HG03159 (cell line): ENCODE measurements around the gene POU3F1.

Experiments
- ATAC-seq: cut with Tn5 transposase; IDR thresholded peaks from one replicate; pipeline ENCODE4 v1.9.1; 2021; ENCODE audit warnings: mild to moderate bottlenecking, moderate library complexity; ENCODE audit not compliant: unreplicated experiment

POU3F1 gene

DNA sequence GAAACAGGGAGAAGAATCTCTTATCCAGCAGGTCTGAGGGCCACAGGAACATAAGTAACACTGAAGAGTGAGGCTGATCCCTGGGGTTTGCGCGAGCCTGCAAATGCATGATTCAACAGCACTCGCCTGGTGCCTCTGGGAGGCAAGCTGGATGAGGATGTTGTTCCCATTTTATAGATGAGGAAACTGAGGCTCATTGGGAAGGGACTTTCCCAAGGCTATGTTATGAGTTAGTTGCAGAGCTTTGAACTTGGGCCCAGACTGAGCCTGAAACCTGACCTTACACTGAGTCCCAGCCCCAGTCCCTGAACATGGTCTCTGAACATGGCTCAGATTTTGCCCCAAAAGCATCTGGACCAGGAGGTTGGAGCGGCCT, 27.7 kb upstream of the POU3F1 start:
- ATAC-seq = no peak

DNA sequence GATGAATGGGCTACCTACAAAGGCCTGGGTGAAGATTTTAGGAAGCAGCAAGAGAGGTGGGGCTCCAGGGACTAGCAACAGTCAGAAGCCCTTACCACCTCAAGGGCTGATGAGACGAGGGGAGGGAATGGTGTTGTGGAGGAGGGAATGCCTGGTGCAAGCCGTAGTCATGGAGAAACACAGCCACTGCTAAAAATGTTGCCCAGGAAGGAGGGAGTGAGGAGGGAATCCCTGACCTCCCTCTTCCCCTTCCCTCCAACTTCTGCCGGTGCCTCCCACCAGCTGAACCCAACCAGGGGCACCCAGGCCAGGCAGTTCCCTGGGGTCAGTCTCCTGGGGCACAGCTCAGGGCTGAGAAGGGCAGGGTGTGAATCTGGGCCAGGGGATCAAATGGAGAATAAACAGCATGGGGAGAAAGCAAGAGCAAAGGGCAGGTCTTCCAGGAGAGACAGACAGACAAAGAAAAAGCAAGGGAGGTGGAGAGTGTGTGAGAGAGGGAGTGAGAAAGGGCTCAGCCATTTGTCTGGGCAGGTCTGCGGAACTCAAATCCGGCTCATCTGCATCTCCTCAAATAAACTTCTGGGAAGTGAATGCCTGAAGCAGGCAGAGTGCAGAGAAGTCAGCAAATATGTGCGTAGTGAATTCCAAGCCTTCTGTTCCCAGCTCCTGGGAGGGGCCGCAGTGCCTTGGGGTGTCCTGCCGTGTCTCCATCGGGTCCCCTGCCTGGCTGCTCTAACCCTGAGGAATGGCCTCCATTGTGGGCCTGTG, 27.1 kb upstream of the POU3F1 start:
- no peak for ATAC-seq

DNA sequence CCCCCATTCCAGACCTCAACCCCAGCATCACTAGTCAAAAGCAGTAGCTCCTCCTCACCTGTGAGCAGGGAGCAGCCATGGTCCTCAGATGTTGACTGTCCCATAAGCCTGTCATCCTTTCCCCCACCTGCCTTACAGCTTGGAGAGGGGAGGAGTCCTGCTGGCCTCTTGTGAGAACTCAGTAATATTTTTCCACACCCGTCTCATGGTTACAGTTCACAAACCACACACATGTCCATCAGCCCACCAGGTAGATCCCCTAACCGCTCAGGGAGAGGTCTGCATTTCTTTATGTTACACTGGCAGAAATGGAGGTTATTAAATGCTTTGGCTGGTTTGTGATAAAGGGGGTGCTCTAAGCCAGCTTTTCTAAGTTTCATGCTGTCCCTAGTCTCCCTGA, 26.3 kb upstream of the POU3F1 start:
- ATAC-seq = no peak

DNA sequence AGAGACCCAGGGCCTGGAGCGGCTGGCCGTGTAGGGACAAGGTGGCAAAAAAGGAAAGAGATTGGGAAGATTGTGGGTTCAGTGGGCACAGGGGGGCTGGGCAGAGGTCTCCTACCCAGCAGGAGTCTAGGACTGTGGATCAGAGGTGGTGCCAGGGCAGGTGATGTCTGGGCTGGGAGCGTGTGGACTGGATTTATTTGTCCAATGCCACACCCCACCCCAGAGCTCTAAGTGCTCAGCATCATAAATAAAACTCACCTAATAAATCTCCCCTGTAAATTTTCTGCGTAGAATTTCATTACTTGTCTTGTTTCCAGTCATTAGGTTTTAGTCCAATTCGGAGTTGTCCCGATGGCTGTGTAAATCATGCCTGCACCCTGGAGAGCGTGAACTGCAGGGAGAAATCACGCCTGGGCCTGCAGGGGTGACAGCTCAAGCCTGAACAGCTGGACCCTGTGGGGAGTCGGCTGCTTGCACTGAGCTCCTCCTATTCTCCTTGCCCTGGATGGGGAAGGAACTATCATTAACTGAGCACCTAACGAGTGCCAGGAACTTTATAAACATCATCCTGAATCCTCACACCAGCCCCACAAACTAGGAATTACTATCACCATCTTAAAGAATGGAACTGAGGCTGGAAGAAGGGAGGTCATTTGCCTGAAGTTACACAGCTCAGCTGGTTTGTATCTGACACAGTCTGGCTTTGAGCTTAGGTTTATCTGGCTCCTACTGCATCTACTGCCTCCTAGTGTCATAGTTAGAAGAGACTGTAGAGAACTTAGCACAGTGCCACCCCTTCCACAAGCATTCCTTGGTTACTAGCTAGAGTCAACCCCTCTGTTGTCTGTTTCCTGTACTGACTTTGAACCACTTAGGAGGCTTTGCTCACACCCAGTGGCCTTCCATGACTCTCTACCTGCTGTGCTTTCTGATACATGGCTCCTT, 25.0 kb upstream of the POU3F1 start:
- no peak for ATAC-seq

DNA sequence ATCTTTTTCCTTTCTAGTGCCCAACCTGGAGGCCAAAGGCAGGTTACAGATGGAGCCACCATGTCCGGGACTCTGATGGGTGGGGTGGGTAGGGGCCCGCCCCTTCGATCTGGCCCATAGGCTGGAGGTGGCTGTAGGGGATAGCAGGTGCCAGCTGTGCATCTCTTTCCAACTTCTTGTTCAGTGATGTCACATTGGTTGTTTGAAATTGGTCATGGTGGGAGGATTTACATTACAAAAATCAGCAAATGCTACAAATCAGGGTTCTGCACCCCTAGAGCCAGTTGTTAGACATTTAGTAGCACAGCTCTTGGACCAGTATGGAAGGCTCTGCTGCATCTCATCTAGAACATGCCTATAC, 22.4 kb upstream of the POU3F1 start:
- ATAC-seq = no peak

DNA sequence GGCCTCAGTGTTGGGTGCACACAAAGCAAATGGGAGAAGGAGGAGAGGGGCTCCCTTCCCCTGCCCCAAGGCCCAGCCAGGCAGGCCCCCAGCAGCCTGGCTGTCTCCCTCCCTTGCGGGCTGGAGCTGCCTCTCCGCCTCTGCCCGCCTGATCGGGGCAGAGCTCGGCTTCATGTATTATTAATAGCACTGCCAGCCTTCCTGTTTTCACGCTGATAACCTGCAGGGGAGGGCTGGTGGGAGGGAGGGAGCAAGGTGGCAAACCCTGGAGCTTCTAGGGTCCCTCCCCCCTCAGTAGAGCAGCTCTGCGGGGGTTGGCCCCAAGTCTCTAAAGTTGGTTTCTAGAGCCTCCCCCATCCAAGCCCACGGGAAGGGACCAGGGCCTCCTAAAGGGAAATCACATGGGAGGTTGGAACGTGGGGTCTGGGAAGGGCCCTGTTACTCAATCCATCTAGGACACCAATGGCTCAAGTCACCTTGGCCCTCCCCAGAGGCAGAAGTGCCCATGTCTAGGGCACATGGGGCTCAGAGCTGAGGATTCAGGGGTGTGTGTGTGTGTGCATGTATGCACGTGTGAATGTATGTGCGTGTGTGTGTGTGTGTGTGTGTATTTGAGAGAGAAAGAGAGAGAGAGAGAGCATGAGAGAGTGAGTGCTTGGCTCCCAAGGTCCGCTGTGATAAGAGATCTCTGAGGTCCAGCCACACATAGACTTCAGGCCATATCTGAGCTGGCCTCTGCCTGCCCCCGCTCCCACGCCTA, 21.8 kb upstream of the POU3F1 start:
- no peak for ATAC-seq

DNA sequence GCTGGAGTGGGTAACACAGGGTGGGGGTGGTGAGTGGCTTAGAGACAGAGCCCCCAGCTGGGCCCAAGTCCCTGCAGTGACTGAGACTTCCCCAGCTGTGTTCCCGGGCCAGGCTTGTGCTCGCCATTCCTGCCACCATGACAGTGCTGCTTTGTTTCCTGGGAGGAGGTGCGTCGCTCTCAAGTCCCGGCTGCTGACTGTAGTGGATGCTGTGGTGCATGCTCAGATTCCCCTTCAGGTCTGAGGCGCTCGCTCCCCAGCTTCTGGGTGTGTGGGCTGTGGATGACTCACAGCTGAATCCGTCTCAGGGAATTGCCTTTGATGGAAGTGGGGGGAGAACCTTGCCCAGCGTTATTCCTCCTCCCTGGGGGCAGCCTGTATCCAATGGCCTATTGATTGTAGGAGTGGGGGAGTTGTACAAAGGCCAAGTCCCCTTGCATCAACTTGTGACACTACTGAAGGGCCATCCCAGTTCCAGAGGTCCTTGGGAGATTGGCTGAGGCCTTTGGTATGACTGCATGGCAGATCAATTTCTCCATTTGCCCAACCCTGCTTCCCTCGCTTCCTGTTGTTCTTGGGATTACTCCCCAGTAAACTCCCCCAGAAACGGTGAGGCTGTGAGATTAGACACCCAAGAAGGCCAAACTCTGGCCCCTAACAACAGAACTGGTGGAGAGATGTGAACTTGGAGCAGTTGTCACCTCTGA, 17.8 kb upstream of the POU3F1 start:
- ATAC-seq = no peak

DNA sequence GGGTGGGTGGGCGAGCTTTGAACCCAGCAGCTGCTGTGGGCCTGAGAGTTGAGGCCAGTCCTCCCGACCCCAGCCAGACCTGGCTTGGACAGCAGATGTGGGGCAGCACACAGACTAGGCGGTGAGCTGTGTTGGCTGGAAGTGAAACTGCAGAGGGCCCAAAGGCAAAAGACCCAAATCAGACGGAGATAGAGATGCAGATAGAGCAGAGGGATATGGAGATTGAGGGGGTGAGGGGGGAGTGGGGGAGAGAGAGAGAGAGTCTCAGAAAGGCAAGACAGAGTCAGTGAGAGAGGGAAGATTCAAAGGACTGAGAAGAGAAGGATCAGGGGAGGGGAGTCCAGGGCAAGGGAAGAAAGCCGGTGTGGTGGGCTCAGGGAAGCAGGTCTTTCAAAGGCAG, 17.0 kb upstream of the POU3F1 start:
- ATAC-seq = no peak

DNA sequence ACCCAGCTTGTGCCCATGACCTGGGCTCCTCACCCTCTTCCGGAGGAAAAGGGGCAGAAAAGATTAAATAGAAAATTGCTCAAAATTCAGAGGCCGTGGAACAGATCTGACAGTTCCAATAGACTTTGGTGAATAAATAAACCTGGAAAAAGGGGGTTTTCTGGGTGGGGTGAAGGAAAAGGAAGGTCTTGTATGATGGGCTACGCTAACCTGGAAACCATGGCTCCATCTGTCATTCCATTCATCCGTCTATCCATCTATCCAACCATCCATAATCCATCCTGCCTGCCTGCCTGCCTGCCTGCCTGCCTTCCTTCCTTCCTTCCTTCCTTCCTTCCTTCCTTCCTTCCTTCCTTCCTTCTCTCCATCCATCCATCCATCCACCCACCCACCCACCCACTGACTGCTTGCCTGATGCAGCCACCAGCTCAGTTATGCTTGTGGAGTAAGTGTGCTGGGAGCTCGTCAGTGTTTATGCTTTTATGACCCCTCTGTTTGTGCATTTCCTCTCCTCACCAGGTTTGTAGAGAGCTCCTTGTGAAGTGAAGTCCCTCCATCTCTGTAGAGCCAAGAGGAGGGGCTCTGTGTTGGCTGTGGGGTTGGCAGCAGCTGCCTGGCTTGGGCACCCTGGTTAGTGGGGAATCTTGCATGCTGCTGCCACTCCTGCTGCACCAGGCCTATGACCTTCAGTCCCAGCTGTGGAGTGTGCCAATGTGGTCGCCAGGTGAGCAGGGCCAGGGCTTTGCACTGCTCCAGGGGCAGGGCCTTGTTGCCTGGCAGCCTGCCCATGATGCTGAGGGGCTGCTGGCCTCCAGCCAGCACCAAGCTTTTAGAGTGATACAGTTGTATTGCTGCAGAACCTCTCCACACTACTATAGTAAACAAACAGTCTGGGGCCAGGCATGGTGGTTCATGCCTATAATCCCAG, 16.0 kb upstream of the POU3F1 start:
- ATAC-seq = no peak

DNA sequence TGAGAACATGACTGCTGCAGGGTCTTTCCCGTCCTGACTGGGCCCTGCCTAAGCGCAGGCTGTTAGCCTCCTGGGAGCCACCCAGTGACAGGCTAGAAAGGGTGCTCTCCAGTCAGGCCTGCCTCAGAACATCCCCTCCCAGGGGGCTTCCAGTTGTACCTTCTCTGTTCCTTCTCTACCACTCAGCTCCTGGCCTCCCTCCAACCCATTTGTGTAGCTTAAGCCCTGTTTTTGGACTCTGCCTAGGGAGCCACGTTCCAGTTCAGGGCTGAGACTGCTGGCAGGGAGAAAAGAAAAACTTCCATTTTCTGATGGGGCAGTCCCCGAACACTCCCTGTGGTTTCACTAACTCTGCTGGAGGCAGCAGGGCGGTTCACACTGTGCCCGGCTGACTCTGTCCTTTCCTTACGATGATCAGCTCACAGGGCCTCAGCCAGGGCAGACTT, 15.3 kb upstream of the POU3F1 start:
- ATAC-seq = peak; percentile 60

DNA sequence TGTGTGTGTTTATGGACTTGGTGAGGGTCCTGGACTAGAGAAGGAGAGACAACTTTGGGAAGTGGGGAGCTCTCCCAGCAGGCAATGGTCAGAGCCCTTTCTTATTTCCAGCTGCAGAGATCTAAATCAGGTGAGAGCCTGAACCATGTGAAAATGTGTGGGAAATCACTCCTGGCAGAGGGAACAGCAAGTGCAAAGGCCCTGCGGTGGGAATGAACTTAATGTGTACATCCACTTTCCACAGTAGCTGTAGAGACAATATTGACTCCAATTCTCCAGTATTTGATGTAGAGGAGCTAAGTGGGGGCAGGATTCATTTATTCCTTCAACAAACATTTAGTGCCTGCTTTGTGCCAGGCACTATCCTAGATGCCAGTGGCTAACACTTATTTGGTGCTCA, 14.7 kb upstream of the POU3F1 start:
- no peak for ATAC-seq

DNA sequence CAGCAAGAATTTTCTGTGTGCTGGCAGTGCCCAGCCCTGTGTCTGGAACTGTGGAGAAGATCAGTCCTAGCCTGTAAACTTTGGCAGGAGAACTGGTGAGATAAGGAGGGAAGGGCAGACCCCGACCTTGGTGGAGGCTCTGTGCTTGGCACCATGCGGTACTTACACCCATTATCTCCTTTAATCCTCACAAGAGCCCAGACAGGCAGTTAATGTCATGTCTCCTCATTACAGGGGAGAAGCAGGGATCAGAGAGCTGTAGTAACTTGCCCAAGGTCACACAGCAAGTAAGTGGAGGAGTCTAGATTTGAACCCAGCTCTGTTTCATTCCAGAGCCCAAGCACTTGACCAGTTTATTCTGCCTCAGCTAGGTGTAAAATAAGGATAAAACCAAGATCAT, 13.9 kb upstream of the POU3F1 start:
- no peak for ATAC-seq

DNA sequence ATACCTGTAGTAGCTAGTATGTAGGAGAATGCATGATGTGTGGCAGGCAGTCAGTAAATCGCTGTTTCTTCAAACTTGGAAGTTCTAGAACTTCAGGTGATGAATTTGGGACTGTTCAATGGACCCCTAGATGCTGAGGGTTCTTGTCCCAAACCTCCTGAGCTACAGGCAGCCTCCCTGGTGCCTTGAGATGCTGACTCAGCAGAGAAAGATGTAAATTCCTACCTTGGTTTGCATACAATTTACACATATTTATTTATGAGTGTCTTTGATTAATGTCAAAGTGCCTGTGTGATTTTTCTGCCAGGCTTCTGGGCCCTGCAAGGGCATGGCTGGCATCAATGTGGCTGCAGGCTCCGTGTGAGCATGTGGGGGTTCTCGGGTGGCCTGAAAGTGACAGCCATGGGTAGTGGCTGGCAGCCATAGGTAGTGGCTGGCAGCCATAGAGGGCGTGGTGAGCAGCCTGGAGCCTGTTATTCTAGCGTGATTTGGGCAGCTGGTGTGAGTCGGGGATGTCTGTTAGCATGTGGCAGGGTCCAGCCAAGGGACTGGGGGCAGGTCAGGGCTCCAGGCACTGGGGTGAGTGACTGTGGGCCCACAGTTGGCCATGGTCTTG, 13.2 kb upstream of the POU3F1 start:
- no peak for ATAC-seq

DNA sequence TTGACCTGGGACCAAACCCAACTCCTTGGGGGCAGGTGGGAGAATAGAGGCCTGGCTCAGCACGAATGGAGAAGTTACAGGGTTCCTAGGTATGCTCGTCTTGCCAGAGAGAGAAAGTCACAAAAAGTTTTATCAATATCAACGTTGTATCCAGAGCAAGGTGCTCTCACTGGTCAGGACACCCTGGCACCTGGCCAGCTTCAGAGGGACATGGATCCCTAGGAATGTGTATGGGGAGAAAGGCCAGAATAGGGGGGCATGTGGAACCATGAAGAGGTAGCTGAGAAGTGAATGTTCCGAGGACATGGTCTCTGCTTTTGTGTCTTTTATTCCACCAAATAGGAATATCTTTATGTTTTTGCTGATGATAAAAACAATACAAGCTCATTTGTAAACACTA, 9.4 kb upstream of the POU3F1 start:
- no peak for ATAC-seq

DNA sequence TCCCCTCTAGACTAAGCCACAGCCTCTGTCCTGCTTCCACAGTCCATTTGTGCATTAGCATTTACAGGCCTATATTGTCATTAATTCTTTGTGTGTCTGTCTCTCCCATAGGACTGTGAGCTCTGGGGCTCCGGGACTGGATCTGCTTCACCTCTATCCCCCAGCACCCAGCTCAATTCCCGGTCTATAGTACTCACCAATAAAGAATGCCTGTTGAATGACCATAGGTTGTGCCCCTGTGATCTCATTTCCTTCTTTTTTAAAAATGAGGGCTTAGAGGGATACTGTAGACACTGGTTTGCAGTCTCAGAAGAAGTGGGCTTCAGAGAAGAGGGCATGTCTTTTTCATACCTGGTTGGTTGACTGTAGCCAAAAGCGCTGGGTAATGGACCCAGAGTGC, 8.8 kb upstream of the POU3F1 start:
- no peak for ATAC-seq

DNA sequence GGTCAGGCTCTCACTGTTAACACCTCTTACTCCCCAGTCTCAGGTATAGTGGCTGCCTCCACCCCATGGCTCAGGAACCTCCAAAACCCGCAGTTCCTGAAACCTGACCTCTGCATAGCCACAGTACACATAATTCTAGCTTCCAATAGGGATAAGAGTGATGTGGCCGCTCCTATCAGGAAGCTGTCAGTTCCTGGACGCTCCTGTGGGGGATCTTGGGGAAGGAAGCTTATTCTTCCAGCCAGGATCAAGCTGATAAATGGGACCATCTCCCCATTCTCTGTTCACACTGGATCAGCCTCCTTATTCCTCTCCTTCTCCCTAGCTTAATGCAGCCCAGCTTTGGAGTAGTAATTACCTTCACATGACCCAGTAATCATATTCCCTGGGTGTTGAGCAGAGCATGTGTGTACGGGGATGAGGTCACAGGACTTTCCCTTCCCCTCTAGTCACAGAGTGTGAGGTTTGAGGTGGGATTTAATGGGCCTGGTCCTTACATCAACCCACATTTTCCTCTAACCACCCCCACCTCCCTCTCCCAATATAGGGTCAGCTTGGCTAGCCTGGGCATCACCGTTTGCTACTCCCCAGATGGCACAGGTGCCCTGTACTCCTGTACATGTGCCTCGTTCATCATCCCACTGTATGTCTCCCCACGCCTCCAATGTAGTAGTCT, 7.0 kb upstream of the POU3F1 start:
- ATAC-seq = no peak

DNA sequence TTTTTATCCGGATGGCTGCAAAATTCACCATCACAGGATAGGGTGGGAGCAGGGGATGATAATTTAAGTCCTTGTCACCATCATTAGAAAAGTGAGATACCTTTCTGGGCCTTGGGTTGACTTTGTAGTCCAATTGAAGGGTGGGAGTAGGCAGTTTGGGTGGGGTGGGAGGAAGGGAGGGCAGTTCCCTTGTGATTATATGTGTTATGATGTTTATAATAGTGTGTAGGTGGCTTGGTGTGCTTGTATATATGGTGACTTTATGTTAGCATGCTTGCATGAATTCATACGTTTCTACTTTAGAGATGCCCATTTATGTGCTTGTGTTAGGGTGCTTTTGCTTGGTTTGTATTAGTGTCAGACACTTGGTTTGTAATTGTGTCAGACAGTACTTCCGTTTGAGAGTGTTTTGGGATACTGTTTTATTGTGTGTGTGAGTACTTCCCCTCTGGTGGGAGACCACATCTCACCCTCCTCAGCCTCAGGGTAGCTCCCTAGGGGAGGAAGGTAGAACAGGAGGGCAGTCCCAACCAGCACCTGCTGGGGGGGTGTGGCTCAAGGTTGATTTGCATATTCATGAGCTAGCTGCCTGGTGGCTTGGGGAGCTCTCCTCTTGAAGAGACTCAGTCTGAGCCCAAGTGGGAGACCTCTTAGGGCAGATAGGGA, 6.3 kb upstream of the POU3F1 start:
- ATAC-seq = no peak

DNA sequence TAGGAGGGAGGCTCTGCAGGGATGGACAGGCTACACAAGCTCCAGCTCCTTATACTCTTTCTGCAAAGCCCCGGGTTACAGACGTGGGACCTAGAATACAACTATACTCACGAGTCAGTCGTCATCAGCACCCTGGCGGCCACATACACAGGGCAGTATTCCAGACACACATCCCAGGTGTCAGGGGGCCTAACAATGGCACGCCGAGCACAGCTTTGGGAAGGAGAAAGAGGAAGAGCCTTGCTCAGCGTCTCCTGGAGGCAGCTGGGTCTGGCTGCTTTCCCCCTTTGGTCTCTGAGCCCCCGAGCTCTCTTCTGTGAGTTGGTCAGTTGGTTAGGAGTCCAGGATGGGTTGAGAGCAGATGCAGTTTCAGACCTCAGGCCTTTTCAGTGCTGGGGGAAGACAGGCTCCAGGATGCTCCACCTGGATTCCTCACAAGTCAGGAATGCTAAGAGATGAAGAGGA, 4.5 kb upstream of the POU3F1 start:
- no peak for ATAC-seq
